HL-60/S4 treated with retinoic acid at 250 ng/mL for 4 days and 3 days (cell line): ENCODE data around the gene TENT4B.
"Not testable (repeated sequence)": the region's sequence is repeated elsewhere in the genome, so short reads cannot be mapped to it uniquely, and the experiment has no call there.

ENCODE experiments used
- in situ Hi-C: fragments of 300-500 bp; cut with MboI; formaldehyde crosslinking; loops from 2 replicates; pipeline ENCODE4 v1.7.0; 2022; ENCODE audit warnings: low sequenced_read_pairs

The TENT4B gene

GRCh38 chr16:50153596-50154419, 702 bp downstream of the TENT4B start:
- in situ Hi-C loops = no loop called here

- in situ Hi-C loops = no loop called here
These were observed 1.4 kb downstream of the TENT4B start for GRCh38 chr16:50154420-50154950.

- in situ Hi-C loops = no loop called here
These were observed 2.8 kb downstream of the TENT4B start for GRCh38 chr16:50155925-50156324.

- in situ Hi-C loops = no loop called here
These were observed 3.5 kb downstream of the TENT4B start for GRCh38 chr16:50156590-50156989.

- in situ Hi-C loops = no loop called here
These were observed 7.5 kb downstream of the TENT4B start for GRCh38 chr16:50160495-50161164.

- in situ Hi-C loops = no loop called here
These were observed 8.8 kb downstream of the TENT4B start for GRCh38 chr16:50161950-50162349.

- in situ Hi-C loops = no loop called here
These were observed 12.4 kb downstream of the TENT4B start for GRCh38 chr16:50165473-50165872.

- in situ Hi-C loops = no loop called here
These were observed 13.7 kb downstream of the TENT4B start for GRCh38 chr16:50166511-50167500.

GRCh38 chr16:50167556-50167955, 14.4 kb downstream of the TENT4B start:
- in situ Hi-C loops = no loop called here

- in situ Hi-C loops = no loop called here
These were observed 16.5 kb downstream of the TENT4B start for GRCh38 chr16:50169555-50170096.

- in situ Hi-C loops = not testable (repeated sequence)
These were observed 18.7 kb downstream of the TENT4B start for GRCh38 chr16:50171773-50172172.

- in situ Hi-C loops = no loop called here
These were observed 19.3 kb downstream of the TENT4B start for GRCh38 chr16:50172195-50172922.

GRCh38 chr16:50173316-50173715, 20.2 kb downstream of the TENT4B start:
- in situ Hi-C loops = no loop called here

- in situ Hi-C loops = no loop called here
These were observed 25.4 kb downstream of the TENT4B start for GRCh38 chr16:50178491-50178941.

GRCh38 chr16:50182441-50182840, 29.3 kb downstream of the TENT4B start:
- in situ Hi-C loops = no loop called here

GRCh38 chr16:50183316-50183715, 30.2 kb downstream of the TENT4B start:
- in situ Hi-C loops = no loop called here

- in situ Hi-C loops = no loop called here
These were observed 31.9 kb downstream of the TENT4B start for GRCh38 chr16:50185005-50185505.

GRCh38 chr16:50188619-50189136, 35.6 kb downstream of the TENT4B start:
- in situ Hi-C loops = no loop called here

- in situ Hi-C loops = no loop called here
These were observed 37.2 kb downstream of the TENT4B start for GRCh38 chr16:50190292-50190691.
